Smooth muscle cell (in vitro differentiated cells): ENCODE results near the gene TEKTIP1. TPM values are rescaled to one million over a fixed set of nuclear protein-coding genes. Genes with fewer than 3 reads are reported as not detected.

Experiments
- DNase-seq: peaks from one replicate; lab custom pipeline; 2025; ENCODE audit not compliant: unreplicated experiment; lab: John Stamatoyannopoulos, UW
- H2AFZ ChIP-seq: fragments of 200-600 bp; sonication (generic); 2 replicates; pipeline ENCODE4 v1.6.0; 2016; ENCODE audit warnings: antibody characterized with exemption, low read depth, mild to moderate bottlenecking
- H3F3A ChIP-seq: fragments of 200-600 bp; sonication (generic); 2 replicates; pipeline ENCODE4 v1.6.0; 2017; ENCODE audit warnings: antibody characterized with exemption, low read depth
- H3K27ac ChIP-seq: fragments of 200-600 bp; sonication (generic); 2 replicates; pipeline ENCODE4 v1.5.1; 2016; ENCODE audit warnings: low read depth, mild to moderate bottlenecking
- H3K27me3 ChIP-seq: fragments of 200-600 bp; sonication (generic); 2 replicates; pipeline ENCODE4 v1.6.1; 2016; ENCODE audit warnings: low read depth, mild to moderate bottlenecking
- H3K36me3 ChIP-seq: fragments of 200-600 bp; sonication (generic); 2 replicates; pipeline ENCODE4 v1.5.1; 2016; ENCODE audit warnings: low read depth
- H3K4me1 ChIP-seq: fragments of 200-600 bp; sonication (generic); 2 replicates; pipeline ENCODE4 v1.5.1; 2016; ENCODE audit warnings: low read depth
- H3K4me2 ChIP-seq: fragments of 200-600 bp; sonication (generic); 2 replicates; pipeline ENCODE4 v1.6.0; 2016; ENCODE audit warnings: mild to moderate bottlenecking
- H3K4me3 ChIP-seq: fragments of 200-600 bp; sonication (generic); 2 replicates; pipeline ENCODE4 v1.5.1; 2016; ENCODE audit warnings: mild to moderate bottlenecking
- H3K79me2 ChIP-seq: fragments of 200-600 bp; sonication (generic); 2 replicates; pipeline ENCODE4 v1.6.0; 2016; ENCODE audit warnings: low read depth, mild to moderate bottlenecking
- H3K9ac ChIP-seq: fragments of 200-600 bp; sonication (generic); 2 replicates; pipeline ENCODE4 v1.6.0; 2016; ENCODE audit warnings: low read depth
- H3K9me3 ChIP-seq: fragments of 200-600 bp; sonication (generic); replicated peaks from 2 replicates; pipeline ENCODE4 v1.5.1; 2016; ENCODE audit warnings: low read depth
- H4K20me1 ChIP-seq: fragments of 200-600 bp; sonication (generic); 2 replicates; pipeline ENCODE4 v1.6.0; 2016; ENCODE audit warnings: low read depth
- WGBS: methylation state at CpG from one replicate; pipeline ENCODE4 v1.1.7; 2016; ENCODE audit warnings: low lambda C conversion rate; 5-methylcytosine and 5-hydroxymethylcytosine counted together
- polyA plus RNA-seq: library from polyadenylated mRNA; unstranded; fragments of >200 nt; fragmentation: Nextera tagmentation; extraction: Ambion mirVana; gene quantifications from 2 replicates; pipeline ENCODE4 v1.2.1, GENCODE V29; 2016
- total RNA-seq: library from RNA; depleted of rRNA; stranded (reverse); fragments of >200 nt; gene quantifications from 2 replicates; pipeline ENCODE4 v1.2.3, GENCODE V29; 2014
- TF ChIP-seq, protein P1 (sequence below): fragments of 200-600 bp; sonication (generic); IDR thresholded peaks from 2 replicates; pipeline ENCODE4 v1.5.1; 2017; ENCODE audit warnings: borderline replicate concordance, mild to moderate bottlenecking, antibody characterized with exemption; ENCODE audit not compliant: insufficient read depth, poor library complexity, severe bottlenecking

Gene TEKTIP1
- total and polyA plus RNA-seq, 2 experiments from 2014 or later = 0.62 TPM; not detected in 1

DNA sequence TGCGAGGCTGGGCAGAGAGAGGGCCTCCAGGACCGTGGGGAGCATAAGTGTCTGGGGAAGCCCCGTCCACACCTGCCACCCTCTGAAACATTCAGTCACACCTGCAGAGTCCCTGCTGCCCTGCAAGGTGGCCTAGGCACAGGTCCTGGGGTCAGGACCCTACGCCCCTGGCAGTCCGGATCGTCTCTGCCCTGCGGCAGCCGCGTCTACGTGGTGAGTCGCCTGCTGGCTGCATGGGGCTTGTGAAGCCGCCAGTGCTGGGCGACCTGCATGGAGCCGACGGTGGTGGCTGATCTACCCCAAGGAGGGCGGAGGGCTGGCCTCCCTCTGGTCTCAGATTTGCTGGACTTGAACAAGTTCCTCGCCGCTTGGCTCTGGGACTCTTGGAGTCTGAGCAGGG, 19.8 kb upstream of the TEKTIP1 start:
- no peak overlapping the region for H3K4me3 ChIP-seq
- no peaks in the 10 kb centered on the region for H3F3A ChIP-seq
- no peak overlapping the region for H2AFZ ChIP-seq
- H3K36me3 ChIP-seq = no peaks in the 10 kb centered on the region
- H3K4me1 ChIP-seq = no peaks in the 10 kb centered on the region
- peaks cover 74% of the 10 kb centered on the region for H3K79me2 ChIP-seq
- TF ChIP-seq, protein P1, sequence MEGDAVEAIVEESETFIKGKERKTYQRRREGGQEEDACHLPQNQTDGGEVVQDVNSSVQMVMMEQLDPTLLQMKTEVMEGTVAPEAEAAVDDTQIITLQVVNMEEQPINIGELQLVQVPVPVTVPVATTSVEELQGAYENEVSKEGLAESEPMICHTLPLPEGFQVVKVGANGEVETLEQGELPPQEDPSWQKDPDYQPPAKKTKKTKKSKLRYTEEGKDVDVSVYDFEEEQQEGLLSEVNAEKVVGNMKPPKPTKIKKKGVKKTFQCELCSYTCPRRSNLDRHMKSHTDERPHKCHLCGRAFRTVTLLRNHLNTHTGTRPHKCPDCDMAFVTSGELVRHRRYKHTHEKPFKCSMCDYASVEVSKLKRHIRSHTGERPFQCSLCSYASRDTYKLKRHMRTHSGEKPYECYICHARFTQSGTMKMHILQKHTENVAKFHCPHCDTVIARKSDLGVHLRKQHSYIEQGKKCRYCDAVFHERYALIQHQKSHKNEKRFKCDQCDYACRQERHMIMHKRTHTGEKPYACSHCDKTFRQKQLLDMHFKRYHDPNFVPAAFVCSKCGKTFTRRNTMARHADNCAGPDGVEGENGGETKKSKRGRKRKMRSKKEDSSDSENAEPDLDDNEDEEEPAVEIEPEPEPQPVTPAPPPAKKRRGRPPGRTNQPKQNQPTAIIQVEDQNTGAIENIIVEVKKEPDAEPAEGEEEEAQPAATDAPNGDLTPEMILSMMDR = no peak
- H3K27me3 ChIP-seq = no peaks in the 10 kb centered on the region
- no peak overlapping the region for H3K4me2 ChIP-seq
- H3K27ac ChIP-seq = no peak overlapping the region
- H3K9ac ChIP-seq = no peak overlapping the region
- H3K9me3 ChIP-seq = no peaks in the 10 kb centered on the region
- H4K20me1 ChIP-seq = peaks cover 100% of the 10 kb centered on the region
- 88% methylated on average over 18 of the region's 18 CpGs for WGBS
- DNase-seq = no peak

DNA sequence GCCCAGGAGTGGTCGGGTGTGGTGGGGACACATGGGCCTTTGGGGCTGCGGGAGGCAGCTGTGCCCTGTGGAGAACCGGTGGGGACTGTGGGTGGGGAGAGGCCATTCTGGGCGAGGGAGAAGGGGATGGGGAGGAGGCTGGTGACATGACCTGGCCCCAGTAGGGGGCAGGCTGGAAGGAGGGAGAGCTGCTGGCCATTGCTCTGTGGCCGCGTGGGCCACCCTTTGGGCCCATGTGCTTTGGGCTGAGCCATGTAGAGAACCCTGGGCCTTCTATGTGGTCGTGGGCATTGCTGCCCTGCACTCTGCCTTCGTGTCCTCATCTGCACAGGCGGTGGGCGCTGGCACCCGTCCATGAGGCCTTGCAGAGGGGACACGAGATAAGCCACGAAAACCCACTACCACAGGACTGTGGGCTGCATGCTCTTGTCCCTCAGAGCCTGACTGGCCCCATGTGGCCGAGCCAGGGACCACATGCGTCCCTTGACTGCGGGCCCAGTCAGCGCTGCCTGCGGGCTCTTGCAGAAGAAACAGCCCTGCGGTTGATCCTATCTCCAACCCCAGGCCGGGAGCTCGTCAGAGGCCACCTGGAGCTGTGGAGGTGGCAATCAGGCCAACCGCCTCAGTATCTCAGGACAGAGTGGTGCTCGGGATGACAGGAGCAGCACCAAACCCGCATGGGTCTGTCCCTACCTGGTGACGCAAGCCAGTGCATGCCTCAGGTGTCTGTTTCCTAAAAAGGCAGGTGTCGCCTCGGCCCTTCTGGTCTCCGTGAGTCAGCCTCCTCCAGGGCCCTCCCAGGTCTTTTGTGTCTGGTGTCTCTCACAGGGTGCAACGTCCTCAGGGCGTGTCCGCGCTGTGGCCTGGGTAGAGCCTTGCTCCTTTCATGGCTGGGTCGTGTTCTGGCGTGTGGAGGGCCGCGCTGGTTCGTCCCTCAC, 18.5 kb upstream of the TEKTIP1 start:
- no peaks in the 10 kb centered on the region for H3K27me3 ChIP-seq
- 76% methylated on average over 34 of the region's 37 CpGs for WGBS
- H3K27ac ChIP-seq = peak overlapping the region; percentile 84
- H3K4me1 ChIP-seq = no peaks in the 10 kb centered on the region
- TF ChIP-seq, protein P1 = peak; percentile 9
- H3F3A ChIP-seq = no peaks in the 10 kb centered on the region
- peak overlapping the region; percentile 27 for H3K9ac ChIP-seq
- H3K79me2 ChIP-seq = peaks cover 60% of the 10 kb centered on the region
- H3K4me3 ChIP-seq = no peak overlapping the region
- peaks cover 98% of the 10 kb centered on the region for H4K20me1 ChIP-seq
- no peak for DNase-seq
- H2AFZ ChIP-seq = no peak overlapping the region
- H3K36me3 ChIP-seq = no peaks in the 10 kb centered on the region
- peak overlapping the region; percentile 18 for H3K4me2 ChIP-seq
- no peaks in the 10 kb centered on the region for H3K9me3 ChIP-seq

DNA sequence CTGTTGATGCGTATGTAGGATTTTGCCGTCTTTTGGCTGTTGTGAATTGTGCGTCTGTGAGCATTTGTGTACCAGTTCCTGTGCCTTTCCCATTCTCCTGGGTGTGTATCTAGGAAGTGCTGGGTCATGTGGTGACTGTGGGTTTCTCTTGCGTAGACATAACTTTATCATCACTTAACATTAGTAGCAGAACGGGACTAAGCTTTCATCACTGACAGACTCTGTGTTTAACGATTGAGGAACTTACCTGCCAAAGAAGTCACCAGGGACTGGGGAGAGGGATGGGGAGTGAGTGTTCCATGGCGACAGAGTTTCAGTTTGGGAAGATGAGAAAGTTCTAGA, 17.9 kb upstream of the TEKTIP1 start:
- Histone ChIP-seq H3K9me3 (no peaks in the 10 kb centered on the region), H3K79me2 (peaks cover 54% of the 10 kb centered on the region), H3K4me3 (no peak overlapping the region), H3K4me1 (no peaks in the 10 kb centered on the region), H3K4me2 (peak overlapping the region; percentile 18), H3K36me3 (no peaks in the 10 kb centered on the region), H3K9ac (peak overlapping the region; percentile 27), H4K20me1 (peaks cover 97% of the 10 kb centered on the region), H3F3A (no peaks in the 10 kb centered on the region), H2AFZ (no peak overlapping the region), H3K27me3 (no peaks in the 10 kb centered on the region), H3K27ac (peak overlapping the region; percentile 84)
- TF ChIP-seq, protein P1 = no peak
- 76% methylated on average over 7 of the region's 7 CpGs for WGBS
- no peak for DNase-seq
